NOMO-1 treated with dmso at 0.1 percent for 144 hours (cell line): Measurements from ENCODE around the gene FOXS1.

Experiments
- DNase-seq: peaks from one replicate; lab custom pipeline; 2025; ENCODE audit not compliant: unreplicated experiment; lab: John Stamatoyannopoulos, UW

Gene FOXS1

DNA sequence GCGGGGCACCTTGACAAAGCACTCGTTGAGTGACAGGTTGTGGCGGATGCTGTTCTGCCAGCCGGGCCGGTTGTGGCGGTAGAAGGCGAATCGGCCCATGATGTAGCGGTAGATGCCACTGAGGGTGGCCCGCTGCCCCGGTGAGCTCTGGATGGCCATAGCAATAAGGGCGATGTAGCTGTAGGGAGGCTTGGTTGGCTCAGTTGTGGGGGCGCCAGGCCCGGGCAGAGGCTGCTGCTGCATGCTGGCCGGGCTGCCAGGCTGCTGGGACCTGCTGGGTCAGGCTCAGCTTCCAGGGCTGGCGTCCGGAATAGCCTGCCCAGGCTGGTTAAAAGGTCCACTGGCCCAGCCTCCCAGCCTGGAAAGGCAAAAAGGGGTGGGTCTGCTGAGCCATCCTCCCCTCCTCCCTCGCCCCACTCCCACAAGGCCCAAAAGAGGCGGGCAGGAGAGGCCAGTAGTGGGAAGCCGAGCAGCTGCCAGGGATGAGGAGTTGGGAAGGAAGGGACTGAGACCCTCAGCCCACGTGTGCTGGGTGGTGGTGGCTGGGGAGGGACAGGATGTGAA, at the start of gene FOXS1:
FOXS1 (minus strand) TSS at position 305 of the 564 bp plus-strand sequence; CDS start at position 243, 62 bp downstream.
- no peak for DNase-seq

DNA sequence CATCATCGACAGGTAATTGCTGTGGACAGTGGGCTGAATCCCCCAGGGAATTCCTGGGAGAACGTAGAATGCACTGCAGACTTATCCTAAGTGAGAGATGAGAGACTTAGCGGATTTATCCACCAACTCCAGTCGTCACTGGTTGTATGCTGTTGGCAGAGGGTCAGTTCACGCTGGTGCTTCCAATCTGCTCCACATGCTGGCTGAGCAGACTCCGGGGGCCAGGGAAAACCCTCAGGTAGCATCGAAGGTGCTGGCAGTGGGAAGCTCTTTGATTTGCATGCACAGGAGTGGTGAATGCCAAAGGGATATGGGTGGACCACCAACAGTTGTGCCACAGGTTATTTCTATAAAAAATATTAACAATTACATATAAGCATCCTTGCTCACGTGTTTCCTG, 45.2 kb upstream of the FOXS1 start:
- no peak for DNase-seq

- no peak for DNase-seq
Observed at GRCh38 chr20:31883829-31884228, 38.4 kb upstream of the FOXS1 start.

DNA sequence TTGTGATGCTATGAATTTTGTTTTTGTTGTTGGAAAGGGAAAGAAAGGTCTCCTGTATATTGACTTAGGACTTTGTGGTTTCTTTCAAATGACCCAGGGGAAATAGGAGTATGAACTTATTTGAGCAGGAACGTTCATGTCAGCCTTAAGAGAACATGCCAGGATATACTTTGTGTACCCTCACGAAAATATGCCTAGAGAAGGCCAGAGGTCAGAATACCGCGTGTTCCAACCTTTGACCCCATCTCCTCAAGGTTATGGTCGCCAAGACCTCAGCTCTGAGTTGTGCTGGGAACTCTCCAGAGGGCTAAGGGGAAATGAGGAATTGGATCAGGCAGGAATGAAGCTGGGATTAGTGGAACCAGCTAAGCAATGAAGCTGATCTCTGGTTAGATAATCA, 36.5 kb upstream of the FOXS1 start:
- DNase-seq = no peak

DNA sequence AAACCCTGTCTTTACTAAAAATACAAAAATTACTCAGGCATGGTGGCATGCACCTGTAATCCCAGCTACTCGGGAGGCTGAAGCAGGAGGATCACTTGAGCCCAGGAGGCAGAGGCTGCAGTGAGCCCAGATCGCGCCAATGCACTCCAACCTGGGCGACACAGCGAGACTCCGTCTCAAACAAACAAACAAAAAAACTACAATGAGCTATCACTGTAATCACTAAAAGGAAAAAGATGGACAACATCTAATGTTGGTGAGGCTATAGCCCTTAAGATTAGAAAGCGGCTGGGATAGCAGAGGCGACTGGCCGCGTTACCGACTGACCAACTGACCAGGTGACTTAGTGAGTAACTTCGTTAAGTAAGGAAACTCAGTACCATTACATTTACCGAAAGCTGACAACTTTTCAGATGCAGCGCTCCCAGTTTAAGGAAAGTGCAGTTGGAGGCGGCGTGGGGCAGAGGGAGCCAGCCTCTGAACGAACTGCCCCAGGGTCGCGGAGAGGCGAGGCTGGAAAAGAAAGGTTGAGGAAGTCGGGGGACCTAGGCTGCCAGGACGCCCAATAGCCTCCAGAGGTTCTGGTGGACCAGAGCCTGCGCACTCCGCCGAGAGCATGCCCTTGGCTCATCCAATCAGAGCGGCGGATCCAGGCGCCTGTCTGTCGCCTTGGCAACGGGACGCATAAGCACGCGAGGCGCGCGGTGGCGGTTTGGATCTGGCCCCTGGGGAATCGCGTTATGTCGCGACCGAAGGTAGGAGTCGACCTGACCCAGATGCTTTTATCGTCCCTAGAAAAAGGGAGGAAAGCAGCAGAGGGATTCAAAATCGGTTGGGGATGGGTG, 34.0 kb upstream of the FOXS1 start:
- DNase-seq = peak; percentile 79

- DNase-seq = no peak
Observed at GRCh38 chr20:31877684-31878083, 32.3 kb upstream of the FOXS1 start.

DNA sequence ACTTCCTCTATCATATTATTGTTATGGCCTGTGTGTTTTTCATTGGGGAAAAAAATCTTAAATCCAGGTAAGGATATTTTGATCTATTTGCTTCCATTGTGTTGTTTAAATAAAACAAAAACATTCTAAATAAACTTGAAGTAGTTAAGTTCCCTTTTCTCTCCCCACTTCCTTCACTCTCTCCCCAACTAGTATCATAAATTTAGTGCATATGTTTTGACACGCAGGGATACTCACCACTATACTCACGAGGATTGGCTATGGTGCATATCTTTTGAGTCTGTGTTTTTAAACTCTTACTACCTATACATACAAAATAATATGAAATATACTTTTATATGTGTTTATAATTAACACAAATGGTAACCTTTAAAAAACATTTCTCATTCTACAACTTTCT, 30.3 kb upstream of the FOXS1 start:
- no peak for DNase-seq

DNA sequence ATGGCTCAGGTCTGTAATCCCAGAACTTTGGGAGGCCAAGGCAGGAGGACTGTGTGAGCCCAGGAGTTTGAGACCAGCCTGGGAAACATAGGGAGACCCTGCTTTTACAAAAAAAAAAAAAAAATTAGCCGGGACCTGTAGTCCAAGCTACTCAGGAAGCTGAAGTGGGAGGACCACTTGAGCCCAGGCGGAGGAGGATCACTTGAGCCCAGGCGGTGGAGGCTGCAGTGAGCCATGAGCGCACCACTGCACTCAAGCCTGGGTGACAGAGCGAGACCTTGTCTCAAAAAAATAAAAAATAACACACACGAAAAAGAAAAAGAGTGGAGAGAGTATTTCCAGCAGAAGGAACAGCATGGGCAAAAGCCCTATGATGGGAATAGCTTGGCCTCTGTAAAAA, 27.0 kb upstream of the FOXS1 start:
- no peak for DNase-seq

DNA sequence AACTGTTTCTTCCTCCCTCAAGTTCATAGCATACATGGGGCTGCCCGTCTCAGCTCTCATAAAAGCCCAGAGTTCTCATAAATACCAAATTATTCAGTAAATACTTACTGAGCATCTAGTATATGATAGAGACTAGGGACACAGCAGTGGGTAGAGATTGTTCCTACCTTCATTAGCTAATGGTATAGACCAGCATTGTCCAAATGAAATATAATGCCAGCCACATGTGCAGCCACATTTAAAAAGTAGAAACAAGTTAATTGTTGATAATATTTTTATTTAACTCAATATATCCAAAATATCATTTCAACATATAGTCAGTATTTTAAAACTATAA, 26.2 kb upstream of the FOXS1 start:
- DNase-seq = no peak

- DNase-seq = no peak
Observed at GRCh38 chr20:31870726-31871617, 25.6 kb upstream of the FOXS1 start.

DNA sequence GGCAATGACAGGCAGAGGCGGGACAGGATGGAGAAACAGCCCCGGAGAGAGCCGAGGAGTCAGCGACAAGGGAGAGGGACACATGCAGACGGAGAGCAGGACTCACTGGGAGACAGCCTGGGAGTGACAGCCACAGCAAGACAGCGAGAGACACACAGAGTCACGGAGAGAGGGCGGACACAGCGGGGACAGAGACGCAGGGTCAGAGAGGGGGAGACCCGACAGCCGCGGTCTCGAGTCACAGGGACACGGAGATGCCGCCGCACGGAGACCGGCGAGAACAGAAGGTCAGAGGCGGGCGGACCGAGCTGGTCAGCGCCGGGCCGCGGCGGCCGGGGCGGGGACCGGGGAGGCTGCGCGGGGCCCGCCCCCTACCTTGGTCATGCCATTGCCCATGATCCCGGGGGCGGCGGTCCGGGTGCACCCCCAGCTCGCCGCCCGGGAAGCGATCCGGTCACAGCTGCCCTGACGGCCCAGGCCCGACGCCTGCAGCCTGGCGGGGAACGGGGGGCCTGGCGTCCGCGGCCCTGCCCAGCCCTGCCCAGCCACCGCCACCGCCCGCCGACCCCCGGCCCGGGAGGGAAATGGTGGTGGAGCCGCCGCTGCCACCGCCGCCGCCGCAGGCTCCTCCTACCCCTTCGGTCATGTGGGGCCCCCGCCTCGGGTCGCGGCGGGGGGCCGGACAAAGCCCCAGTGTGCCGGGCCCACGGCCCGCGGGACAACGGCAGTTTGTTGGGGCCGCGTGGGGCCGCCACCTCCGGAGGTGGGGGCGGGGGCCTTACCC, 24.7 kb upstream of the FOXS1 start, which contains the start of the genes DUSP15 and TTLL9:
DUSP15 (minus strand) TSS at position 586 of the 784 bp plus-strand sequence; CDS start at position 396, 190 bp downstream.
TTLL9 (plus strand) TSS at position 693 of the 784 bp plus-strand sequence. CDS start 493 bp downstream, outside the sequence.
- no peak for DNase-seq

DNA sequence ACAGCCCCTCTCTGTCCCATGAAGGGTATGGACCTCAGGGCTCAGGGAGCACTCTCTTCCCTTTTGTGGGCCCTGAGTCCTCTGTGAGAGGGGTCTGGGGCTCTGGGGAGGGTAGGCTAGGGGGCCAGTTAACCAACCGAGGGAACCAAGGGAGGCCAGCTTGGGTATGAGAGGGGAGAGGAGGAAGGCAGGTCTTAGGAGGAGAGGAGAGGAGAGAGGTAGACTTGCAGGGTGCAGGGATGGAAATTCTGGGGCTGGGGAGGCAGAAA, 24.2 kb upstream of the FOXS1 start:
- DNase-seq = no peak

DNA sequence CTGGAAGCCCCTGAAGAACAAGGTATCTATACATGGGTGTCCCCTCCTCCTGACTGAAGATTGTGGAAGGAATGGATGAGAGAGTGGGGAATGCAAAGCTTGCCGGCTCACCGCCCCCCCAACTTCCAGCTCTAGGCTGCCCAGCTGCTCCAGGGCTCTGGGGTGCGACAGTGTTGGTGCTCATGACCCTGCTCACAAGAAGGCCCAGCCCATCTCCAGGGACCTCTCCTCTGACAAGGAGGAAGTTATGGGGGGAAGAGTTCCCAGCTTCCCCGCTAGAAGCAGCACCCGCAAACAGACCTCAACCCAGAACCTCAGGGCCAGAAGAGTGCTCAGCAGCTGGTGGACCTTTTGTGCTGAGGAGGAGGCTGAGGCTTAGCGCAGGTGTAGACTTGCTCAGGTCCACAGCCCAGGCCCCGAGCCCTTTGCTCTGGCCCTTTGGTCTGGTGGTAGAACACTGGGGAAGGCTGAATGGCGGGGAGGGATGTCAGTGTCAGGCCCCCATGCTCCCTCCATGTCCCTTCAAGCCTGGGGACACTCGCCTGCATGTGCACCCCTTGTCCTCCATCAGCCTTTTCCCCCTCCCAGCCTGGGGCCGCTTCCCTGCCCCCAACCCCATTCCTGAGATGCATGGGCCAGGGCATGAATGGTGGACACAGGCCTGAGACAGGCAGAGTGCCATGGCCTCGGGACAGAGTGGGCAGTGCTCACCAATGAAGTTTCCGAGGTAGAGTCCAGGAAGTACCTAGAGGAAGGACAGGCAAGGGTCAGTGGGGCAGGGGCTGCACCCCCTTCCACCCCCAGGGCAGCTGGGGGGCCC, 23.7 kb upstream of the FOXS1 start:
- DNase-seq = no peak

DNA sequence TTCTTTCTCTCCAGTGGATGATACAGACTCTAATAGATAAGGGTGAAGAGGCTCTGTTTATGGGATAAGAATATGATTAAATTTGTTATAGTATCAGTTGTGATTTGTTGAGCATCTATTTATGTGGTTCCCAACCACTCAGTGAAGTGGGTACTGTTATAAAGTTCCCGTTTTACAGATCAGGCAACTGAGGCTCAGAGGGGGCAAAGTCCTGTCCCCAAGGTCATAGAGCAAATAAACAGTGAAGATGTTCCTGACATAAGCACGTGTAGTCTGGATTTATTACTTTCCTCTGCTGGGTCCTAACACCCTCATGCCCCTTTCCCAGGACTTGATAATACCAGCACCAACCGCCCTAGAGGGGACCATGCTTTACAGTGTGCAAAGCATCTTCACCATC, 20.8 kb upstream of the FOXS1 start:
- no peak for DNase-seq

GRCh38 chr20:31864521-31865400, 19.4 kb upstream of the FOXS1 start:
- no peak for DNase-seq

DNA sequence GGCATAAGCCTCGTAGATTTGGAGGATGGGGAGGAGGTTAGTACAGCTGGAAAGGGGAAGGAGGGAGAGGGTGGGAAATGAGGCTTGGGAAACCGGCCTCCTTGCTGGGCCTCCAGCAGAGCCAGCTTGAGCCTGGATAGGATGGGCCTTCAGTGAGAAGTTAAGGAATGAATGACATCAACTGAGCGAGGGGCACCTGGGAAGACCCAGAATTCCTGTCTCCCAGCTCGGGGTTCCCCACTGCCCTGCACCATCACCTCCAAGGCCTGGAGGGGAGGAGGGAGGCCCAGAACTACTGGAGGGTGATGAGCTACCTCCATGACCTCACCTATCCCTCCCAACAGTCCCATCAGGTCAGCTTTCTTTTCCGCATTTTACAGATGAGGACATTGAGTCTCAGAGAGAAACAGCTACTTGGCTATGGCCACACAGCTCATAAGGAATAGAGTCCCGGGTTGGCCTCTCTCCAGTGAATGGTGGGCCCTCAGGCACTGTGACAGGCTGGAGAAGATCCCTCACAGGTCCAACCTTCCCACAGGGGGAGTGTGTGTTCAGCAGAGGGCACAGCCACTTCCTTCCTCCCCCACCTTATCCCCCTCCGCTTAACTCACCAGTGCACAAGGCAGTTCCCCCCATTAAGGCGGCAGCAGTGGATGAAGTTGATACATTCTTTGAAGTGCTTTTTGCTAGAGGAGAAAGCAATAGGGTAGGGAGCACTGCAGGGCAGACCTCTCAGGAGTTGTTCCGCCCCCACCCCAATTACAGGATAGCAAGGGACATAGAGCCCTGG, 18.1 kb upstream of the FOXS1 start:
- no peak for DNase-seq

GRCh38 chr20:31862506-31862905, 17.1 kb upstream of the FOXS1 start:
- no peak for DNase-seq

GRCh38 chr20:31862157-31862470, 16.7 kb upstream of the FOXS1 start:
- DNase-seq = no peak
